HS-5 (cell line): Measurements from ENCODE around the gene ETHE1.
A peak's percentile ranks its signal among the peaks of the same experiment; 100 is the strongest.

Experiments used
- DNase-seq: peaks from one replicate; pipeline ENCODE4 v3.0.0-alpha.2; 2012; ENCODE audit warnings: low read depth

Gene ETHE1

DNA sequence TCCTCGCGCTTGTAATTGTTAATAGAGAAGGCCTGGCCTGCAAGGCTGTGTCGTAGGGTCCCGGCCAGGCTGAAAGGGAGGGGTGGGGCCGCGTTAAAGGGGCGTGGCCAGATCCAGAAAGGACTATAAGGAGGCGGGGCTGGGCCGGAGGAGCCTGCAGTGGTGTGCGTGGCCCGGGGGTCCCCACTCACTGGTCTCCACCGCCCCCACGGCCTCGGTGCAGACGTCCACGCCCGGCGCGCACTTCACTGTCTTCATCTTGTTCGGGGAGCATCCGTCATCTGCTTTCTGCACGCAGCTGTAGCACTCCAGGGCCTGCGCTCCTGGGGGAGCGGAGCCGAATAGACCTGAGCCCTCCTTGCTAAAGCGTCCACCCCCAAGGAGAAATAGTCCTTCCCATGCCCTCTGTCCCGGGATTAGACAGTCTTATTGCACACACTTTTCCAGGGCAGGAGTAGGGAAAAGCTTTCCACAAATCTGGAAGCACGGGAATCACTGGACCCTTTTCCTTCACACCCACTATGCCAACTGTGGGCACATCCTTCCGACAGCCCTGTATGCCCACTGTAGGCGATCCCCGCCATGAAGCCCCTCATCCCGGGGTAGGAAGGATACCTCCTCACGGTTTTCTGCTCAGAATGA, 62.7 kb downstream of the ETHE1 start:
- no peak for DNase-seq

DNA sequence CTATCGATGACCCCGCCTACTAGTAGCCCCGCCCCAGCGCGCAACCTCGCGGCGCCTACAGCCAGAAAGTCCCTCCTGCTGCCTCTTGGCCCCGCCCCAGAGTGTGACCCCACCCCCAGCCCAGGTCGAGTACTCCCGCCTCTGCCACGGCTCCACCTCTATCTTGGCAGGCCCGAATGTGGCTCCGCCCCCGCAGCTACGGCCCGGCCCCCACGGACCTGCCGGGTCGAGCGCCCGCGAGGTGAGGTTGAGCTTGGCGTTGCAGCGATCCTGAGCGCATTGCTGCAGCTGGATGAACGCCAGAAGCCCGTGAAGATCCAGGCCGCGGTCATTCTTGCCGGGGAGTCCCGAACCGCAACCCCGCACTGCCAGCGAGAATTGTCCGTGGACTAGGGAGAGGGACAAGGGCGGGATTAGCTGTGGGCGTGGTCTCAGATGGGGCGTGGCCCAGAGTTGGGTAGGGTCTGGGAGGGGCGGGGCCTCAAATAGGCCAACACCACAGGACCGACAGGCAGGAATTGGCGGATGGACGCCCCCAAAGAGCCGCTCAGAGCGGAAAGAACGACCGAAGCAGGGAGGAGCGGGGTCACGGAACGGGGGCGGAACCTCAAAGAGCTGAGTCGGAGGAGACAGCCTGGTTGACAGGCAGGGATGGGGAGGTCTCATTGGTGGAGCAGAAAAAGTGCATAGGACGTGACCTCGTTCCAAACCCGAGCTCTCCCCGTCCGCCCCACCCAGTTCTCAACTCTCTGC, 63.4 kb downstream of the ETHE1 start:
- peak; percentile 77 for DNase-seq

DNA sequence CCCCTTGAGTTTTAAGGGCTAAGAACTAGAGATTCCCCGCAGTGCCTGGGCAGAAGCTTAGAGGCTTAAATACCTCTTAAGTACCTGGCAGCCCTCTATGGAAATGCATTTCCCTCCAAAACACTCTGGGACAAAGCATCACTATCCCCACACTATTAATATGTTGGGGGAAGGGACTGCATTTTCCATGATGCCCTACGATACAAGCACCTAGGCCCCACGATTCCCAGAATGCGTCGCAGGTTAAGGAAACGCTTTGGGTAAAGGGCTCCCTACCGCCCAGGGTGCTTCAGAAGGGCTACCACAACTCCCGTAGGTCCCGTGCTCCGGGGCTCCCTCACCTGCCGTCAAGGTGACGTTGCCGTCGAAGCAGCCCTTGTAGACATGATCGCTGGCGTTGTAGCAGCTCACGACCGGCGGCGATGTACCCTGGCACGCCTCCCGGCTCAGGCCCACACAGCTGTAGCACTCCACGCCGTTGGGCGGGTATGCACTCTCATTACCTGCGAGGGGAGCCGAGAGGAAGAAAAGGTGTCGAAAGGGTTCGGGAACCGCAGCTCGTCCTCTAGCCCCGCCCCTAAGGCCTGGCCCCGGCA, 64.1 kb downstream of the ETHE1 start:
- no peak for DNase-seq

DNA sequence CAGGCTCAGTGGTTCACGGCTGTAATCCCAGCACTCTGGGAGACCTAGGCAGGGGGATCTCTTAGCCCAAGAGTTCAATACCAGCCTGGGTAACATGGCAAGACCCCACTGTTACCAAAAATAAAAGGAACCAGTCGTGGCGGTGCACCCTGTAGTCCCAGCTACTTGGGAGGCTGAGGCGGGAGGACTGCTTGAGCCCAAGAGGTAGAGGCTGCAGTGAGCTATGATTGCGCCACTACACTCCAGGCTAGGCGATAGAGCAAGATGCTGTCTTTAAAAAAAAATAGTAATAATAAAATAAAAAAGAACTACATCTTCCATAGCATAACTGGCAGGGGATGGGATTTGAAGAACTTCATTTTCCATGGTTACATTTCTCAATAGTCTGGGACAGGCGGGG, 64.6 kb downstream of the ETHE1 start:
- no peak for DNase-seq

DNA sequence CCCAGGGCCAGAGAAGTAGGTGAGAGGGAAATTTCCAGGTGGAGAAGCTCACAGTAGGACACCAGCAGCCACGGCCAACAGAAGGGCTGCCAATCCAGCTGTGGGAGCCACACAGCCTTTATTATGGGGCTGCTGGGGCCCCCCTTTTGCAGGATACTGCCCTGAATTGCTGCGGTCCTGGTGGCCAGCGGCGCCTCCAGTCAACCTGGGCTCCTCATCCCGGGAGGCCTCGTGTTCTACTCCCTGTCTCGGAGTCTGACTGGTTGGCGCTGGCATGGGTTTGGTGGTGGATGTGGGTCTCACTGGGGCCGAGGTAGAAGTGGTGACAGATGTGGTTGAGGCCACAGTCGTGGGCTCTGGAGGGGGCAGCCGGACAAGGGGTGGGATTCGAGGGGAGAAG, 65.7 kb downstream of the ETHE1 start:
- no peak for DNase-seq

DNA sequence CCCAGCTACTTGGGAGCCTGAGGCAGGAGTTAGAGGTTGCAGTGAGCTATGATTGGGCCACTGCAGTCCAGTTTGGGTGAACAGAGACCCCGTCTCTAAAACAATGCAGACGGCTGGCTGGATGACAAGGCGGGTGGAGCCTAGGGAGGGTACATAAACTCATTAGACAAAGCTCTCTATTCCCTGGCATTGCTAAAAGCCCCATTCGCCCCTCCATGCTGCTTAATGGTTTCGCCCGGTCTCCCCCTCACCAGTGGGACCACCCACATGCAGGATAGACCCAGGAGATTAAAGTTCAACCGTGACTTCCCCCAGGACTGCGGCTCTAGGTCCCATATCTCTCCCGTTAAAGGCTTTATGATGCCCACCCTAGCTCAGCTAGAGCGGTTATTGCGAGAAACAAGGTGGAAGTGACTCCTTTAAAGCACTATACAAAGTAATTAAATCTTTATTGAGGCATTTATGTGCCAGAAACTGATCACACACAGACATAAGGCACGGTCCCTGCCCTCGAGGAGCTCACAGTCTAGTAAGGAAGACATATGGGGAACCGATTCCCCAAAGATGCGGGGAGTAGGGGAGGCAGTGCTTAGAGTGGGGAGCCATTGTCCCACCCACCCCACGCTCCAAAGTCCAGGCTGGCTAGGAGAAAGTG, 66.5 kb downstream of the ETHE1 start:
- DNase-seq, result no peak

DNA sequence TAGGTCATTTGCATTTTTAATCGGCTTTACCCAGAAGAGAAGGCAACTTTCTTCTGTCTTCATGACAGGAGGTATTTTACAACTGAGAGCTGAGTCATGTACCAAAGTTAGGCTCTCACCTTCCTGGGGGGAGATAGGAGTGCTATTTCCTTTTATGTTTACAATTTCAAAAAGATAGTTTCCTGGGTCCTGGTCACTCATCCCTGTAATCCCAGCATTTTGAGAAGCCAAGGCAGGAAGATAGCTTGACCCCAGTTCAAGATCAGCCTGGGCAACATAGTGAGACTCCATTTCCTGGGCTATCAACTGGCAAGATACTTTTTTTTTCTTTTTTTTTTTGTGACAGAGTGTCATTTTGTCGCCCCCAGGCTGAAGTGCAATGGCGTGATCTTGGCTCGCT, 69.2 kb downstream of the ETHE1 start:
- no peak for DNase-seq
